HCEC 1CT (cell line): ENCODE measurements around the gene SLC16A2.
"Not testable (repeated sequence)": the region's sequence is repeated elsewhere in the genome, so short reads cannot be mapped to it uniquely, and the experiment has no call there.

Source experiments
- DNase-seq: peaks from one replicate; pipeline ENCODE4 v3.0.0-alpha.2; 2017

The SLC16A2 gene

GRCh38 chrX:74510401-74510800, 89.1 kb downstream of the SLC16A2 start:
- no peak for DNase-seq

GRCh38 chrX:74511704-74512103, 90.4 kb downstream of the SLC16A2 start:
- DNase-seq = no peak

- no peak for DNase-seq
Observed at GRCh38 chrX:74514384-74514783, 93.1 kb downstream of the SLC16A2 start.

- DNase-seq = no peak
Observed at GRCh38 chrX:74515356-74515755, 94.1 kb downstream of the SLC16A2 start.

- DNase-seq = not testable (repeated sequence)
Observed at GRCh38 chrX:74516013-74516412, 94.7 kb downstream of the SLC16A2 start.

- DNase-seq = no peak
Observed at GRCh38 chrX:74519870-74520269, 98.6 kb downstream of the SLC16A2 start.

GRCh38 chrX:74520291-74520690, 99.0 kb downstream of the SLC16A2 start:
- no peak for DNase-seq

GRCh38 chrX:74520896-74521295, 99.6 kb downstream of the SLC16A2 start:
- DNase-seq = no peak

GRCh38 chrX:74521961-74522751, 100.9 kb downstream of the SLC16A2 start:
- DNase-seq = no peak

- no peak for DNase-seq
Observed at GRCh38 chrX:74523224-74523623, 101.9 kb downstream of the SLC16A2 start.

GRCh38 chrX:74523870-74524735, 102.8 kb downstream of the SLC16A2 start:
- DNase-seq = no peak

- DNase-seq = no peak
Observed at GRCh38 chrX:74525116-74525515, 103.8 kb downstream of the SLC16A2 start.

- DNase-seq = no peak
Observed at GRCh38 chrX:74526764-74527163, 105.5 kb downstream of the SLC16A2 start.

GRCh38 chrX:74527350-74527749, 106.1 kb downstream of the SLC16A2 start:
- DNase-seq = no peak

GRCh38 chrX:74529311-74529710, 108.0 kb downstream of the SLC16A2 start:
- DNase-seq = no peak

- no peak for DNase-seq
Observed at GRCh38 chrX:74531081-74531480, 109.8 kb downstream of the SLC16A2 start.

- peak; percentile 24 for DNase-seq
Observed at GRCh38 chrX:74534569-74535038, 113.3 kb downstream of the SLC16A2 start.

- no peak for DNase-seq
Observed at GRCh38 chrX:74535086-74535407, 113.8 kb downstream of the SLC16A2 start.

- DNase-seq = peak; percentile 75
Observed at GRCh38 chrX:74535408-74536151, 114.3 kb downstream of the SLC16A2 start.

GRCh38 chrX:74536152-74536831, 115.0 kb downstream of the SLC16A2 start:
- DNase-seq = peak; percentile 82

GRCh38 chrX:74536832-74537371, 115.6 kb downstream of the SLC16A2 start:
- DNase-seq = no peak

- DNase-seq = no peak
Observed at GRCh38 chrX:74540635-74541249, 119.4 kb downstream of the SLC16A2 start.
